Mucosa of gallbladder (tissue), 1 donor: Measurements from ENCODE around the gene GPR55. TPM values are rescaled to one million over a fixed set of nuclear protein-coding genes. Genes with fewer than 3 reads are reported as not detected.
"Not testable (repeated sequence)": the region's sequence is repeated elsewhere in the genome, so short reads cannot be mapped to it uniquely, and the experiment has no call there.

Source experiments
- DNase-seq: peaks from one replicate; pipeline ENCODE4 v3.0.0-alpha.2; 2020; ENCODE audit warnings: low spot score
- total RNA-seq: library from RNA; stranded (reverse); gene quantifications from one replicate; pipeline ENCODE4 v1.2.1, GENCODE V29; 2021
- donor health status: DM: no; HTN: no; CAD: no.

The GPR55 gene
- total RNA-seq, 1 donor from 2014 or later = 0.37 TPM

DNA sequence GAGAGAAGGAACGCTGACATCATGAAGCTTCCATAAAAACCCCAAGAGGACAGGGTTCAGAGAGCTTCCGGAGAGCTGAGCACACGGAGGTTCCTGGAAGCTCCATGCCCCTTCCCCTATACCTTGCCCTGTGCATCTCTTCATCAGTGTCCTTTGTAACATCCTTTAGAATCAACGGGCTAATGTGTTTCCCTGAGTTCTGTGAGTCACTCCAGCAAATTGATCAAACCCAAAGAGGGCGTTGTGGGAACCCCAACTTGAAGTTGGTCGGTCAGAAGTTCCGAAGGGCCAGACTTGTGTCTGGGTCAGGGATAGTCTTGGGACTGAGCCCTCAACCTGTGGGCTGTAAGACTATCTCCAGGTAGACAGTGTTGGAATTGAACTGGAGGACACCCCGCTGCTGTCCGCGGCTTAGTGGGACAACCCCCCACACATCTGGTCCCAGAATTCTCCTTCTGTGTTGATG, 25.9 kb upstream of the GPR55 start:
- no peak for DNase-seq

DNA sequence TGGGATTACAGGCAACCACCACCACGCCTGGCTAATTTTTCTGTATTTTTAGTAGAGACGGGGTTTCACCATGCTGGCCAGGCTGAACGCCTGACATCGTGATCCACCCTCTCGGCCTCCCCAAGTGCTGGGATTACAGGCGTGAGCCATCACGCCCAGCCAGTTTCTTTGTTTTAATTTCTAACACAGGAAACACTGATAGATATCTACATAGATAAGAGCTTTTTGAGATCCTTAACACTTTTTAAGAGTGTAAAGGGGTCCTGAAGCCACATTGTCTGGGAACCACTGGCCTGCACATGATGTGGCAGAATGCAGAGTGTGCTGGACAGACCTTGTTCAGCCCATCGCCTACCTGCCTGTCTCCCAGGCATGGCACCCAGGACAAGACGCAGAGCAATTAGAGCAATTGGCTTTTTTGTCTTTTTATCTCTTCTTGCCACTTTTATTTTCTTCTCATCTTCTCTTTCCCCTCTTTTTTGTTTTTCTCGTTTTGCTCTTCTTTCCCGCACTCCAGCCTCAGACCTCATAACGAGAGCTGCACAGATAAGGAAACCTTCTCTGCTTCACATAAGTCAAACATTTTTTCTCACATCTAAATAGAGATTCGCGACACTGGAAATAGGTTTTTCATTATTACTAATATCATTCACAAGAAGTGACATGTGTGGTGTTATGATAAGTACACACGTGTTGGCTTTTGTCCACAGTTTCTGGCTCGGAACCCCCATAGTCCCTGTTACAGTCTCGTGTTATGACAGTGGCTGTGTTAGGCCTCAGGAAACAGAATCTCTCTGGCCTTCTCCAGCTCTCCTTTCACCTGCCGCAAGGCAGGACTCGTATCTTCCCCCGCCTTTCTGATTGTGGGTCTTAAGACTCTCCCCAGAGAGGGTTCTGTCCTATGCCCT, 25.2 kb upstream of the GPR55 start:
- DNase-seq = no peak

- no peak for DNase-seq
Measured at GRCh38 chr2:230947908-230948365, 22.9 kb upstream of the GPR55 start.

- DNase-seq = no peak
Measured at GRCh38 chr2:230947235-230947576, 22.2 kb upstream of the GPR55 start.

GRCh38 chr2:230946429-230947234, 21.6 kb upstream of the GPR55 start:
- no peak for DNase-seq

- no peak for DNase-seq
Measured at GRCh38 chr2:230944757-230945372, 19.8 kb upstream of the GPR55 start.

DNA sequence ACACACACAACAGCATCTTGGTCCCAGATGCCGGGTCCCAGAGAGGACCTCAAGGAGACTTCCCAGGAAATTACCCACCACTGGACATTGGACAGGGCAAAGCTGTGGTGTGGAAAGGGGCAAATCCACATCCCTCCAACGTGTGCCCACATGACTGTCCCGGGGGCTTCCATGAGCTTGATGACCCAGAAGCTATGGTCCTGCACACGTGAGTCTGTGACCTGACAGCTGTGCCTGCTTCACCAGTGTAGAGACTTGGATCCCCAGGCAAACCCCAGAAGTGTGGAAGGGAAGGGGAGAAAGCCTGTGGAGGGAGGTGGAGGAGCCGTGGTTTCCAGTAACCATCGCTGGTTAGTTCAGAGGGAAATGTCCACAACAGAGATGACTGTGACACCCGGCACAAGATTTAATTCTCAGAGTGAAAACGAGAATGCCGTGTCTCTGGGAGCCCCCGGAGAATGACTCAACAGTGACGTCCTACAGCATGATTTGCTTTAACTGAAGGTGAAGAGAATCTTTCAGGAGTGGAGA, 19.1 kb upstream of the GPR55 start:
- DNase-seq = no peak

GRCh38 chr2:230942920-230943896, 18.2 kb upstream of the GPR55 start:
- no peak for DNase-seq

- no peak for DNase-seq
Measured at GRCh38 chr2:230942371-230942770, 17.3 kb upstream of the GPR55 start.

DNA sequence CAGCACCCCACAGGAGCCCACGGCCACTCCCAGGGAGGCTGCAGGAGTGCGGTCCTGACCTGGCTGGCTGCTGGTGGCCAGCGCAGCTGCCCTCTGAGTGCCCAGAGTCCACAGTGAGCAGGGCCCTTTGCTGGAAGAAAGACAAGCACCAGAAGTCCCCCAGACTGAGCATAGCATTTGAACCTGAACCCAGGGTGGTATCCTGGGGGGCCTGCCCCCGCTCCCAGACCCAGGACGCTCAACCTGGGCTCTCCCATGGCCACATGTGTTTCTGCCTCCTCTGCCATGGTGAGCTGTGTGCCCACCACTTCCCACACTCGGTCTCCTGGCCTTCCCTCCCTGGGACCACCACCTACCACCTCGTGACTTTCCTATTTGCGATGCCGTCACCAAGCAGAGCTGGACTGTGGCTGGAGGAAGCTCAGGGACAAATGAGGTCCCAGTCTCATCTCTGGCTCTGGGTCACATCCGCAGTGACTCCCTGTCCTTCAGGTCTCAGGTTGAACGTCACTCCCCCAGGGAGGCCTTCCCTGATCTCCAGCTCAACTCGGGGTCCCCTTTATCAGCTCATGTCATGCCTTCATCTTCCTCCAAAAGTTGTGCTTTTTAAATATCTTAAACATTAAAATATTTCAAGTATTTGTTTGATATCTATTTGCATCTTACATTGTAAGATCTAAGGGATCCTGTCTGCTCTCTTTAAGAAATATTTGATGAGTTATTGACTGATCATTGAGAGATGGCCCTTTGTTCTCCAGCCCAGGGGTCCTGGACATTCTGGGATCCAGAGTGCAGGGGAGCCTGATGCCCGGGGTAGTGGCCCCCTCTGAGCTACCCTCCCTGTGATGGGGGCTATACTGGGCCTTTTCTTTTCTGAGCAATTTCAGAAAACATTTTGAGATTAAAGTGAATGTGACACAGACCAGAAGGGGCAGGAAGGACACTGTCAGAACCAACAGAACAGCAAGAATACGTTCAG, 16.4 kb upstream of the GPR55 start:
- DNase-seq = no peak

DNA sequence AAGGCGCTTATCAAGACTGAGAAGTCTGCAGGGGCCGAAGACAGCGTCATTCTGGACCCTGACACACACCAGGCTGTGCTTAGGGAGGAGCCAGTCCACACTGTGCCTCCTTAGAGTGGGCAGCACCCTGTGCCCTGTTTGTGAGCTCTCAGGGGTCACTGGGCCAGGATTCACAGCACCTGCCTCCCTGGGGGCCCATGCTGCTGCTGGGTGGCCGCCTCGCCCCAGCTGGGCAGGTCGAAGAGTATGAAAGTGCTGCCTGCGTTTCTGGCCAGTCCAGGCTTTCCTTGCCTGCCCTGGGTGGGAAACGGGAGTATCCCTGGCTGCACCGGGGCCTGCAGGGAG, 15.4 kb upstream of the GPR55 start:
- no peak for DNase-seq

DNA sequence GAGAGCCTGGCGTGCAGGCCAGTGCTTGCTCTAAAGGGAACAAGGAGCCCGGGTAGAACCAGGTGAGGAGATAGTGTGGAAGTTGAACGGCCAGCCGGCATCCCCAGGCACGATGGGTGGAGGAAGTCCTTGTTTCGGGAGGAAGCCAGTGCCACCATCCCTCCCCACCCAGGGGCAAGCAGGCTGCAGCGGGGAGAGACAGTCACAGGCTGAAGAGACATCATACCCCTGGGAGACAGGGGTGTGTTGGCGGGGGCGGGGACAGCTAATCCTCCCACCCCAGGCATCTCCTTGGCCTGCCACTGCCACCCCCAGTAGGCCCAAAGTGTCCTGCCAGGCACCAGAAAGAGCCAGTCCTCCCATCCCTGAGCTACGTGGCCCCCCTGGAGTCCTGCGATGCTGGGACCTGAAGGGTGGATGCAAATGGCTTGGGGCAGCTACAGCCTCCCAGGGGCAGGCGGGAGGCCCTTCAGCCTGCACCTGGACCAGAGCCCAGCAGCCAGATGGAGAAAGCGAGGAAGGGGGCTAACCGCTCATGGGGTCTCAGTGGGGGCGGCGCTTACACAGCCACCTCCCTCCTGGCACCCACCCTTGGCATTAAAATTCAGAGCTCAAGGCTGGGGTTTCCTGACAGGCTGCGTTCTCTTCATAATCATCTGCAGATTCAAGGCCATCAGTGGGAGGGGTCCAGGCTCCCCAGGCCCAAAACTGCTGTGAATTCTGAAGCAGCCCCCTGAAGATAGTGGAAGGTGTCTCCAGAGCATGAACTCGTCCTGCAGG, 14.8 kb upstream of the GPR55 start:
- DNase-seq = no peak

GRCh38 chr2:230939066-230939591, 14.1 kb upstream of the GPR55 start:
- DNase-seq = no peak

DNA sequence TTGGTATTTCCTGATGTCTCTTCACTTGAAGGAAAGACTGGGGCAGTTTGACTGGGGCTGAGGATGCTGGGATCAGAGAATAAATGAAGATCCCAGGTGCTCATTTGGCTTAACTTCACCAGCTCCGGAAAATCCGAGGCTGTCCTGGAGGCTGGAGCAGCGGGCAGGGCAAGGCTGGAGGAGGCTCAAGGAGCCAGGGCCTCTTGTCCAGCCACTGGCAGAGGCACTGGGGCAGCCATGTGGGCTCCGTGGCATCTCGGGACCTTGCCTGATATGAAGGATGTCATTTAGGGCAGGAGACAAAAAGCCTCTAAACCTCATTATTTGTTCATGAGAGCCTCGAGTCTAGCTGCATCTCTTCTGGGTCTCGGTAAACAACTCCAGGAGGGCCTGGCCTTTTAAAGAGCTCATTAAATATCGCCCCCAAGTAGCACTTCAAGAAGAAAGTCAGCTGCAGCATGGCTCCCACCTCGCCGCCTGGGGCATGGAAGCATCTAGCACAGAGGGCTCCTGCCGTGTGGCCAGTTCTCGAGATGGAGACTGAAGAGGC, 13.5 kb upstream of the GPR55 start:
- DNase-seq = no peak

- no peak for DNase-seq
Measured at GRCh38 chr2:230938098-230938497, 13.1 kb upstream of the GPR55 start.

GRCh38 chr2:230937362-230937761, 12.3 kb upstream of the GPR55 start:
- no peak for DNase-seq

GRCh38 chr2:230936243-230936642, 11.2 kb upstream of the GPR55 start:
- DNase-seq = not testable (repeated sequence)

GRCh38 chr2:230935130-230935430, 10.0 kb upstream of the GPR55 start:
- DNase-seq = no peak
